ENCODE results near the gene EIF4E3. TPM values are rescaled to one million over a fixed set of nuclear protein-coding genes. Genes with fewer than 3 reads are reported as not detected.

The EIF4E3 gene
- total and polyA plus RNA-seq, 10 of the 15 experiments (the other 5 are each of a cell fraction or from before 2014, with no cell fraction given): 0.05 to 0.38 (median 0.16) TPM; not detected in 1

DNA sequence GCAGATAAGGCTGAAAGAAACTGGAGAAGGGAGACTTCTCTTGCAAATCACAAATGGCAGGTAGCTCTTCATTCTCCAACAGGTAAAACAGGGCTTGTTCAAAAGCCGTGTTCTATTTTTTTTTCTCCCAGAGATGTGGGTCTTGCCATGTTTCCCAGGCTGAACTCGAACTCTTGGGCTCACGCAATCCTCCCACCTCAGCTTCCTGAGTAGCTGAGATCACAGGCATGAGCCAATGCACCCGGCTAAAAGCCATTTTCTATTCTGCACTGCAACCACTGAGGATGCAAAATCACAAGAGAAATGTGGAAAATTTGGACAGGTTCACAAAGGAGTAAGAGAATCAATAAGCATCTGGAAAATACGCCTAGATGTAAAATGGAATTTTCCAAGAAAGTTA, 19.5 kb downstream of the EIF4E3 start (continued):
- TF ChIP-seq ZBTB4 (CRISPR knock-in tag; IDR thresholded peaks at IDR 0.05) (no peak), ZBED1 (IDR thresholded peaks at IDR 0.05; ENCODE audit: borderline replicate concordance) (no peak), FOXK2 (IDR thresholded peaks at IDR 0.05) (no peak), STAT3 (IDR thresholded peaks at IDR 0.05; ENCODE audit: low read depth, low read length) (no peak)
- TF ChIP-seq, protein P1, sequence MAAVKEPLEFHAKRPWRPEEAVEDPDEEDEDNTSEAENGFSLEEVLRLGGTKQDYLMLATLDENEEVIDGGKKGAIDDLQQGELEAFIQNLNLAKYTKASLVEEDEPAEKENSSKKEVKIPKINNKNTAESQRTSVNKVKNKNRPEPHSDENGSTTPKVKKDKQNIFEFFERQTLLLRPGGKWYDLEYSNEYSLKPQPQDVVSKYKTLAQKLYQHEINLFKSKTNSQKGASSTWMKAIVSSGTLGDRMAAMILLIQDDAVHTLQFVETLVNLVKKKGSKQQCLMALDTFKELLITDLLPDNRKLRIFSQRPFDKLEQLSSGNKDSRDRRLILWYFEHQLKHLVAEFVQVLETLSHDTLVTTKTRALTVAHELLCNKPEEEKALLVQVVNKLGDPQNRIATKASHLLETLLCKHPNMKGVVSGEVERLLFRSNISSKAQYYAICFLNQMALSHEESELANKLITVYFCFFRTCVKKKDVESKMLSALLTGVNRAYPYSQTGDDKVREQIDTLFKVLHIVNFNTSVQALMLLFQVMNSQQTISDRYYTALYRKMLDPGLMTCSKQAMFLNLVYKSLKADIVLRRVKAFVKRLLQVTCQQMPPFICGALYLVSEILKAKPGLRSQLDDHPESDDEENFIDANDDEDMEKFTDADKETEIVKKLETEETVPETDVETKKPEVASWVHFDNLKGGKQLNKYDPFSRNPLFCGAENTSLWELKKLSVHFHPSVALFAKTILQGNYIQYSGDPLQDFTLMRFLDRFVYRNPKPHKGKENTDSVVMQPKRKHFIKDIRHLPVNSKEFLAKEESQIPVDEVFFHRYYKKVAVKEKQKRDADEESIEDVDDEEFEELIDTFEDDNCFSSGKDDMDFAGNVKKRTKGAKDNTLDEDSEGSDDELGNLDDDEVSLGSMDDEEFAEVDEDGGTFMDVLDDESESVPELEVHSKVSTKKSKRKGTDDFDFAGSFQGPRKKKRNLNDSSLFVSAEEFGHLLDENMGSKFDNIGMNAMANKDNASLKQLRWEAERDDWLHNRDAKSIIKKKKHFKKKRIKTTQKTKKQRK (IDR thresholded peaks at IDR 0.05; ENCODE audit: low read depth, low read length): no peak

- Histone ChIP-seq H3K79me2 (ENCODE audit: control insufficient read depth, insufficient read depth, low read length) (no peaks in the 10 kb centered on the region), H3K9ac (ENCODE audit: control insufficient read depth, insufficient read depth, low read length) (no peak overlapping the region), H3K27me3 (replicated peaks in 1 of 2; ENCODE audit: control insufficient read depth in 2 of 2, insufficient read depth in 2 of 2, low read length in 1 of 2) (peaks cover 0 to 6% of the 10 kb centered on the region in 2 experiments; a peak in 1 of 4 replicates), H2AFZ (ENCODE audit: control insufficient read depth, low read depth, low read length) (no peak overlapping the region), H4K20me1 (ENCODE audit: control insufficient read depth, insufficient read depth) (no peaks in the 10 kb centered on the region), H3K4me1 (ENCODE audit: control insufficient read depth, insufficient read depth, low read length) (no peaks in the 10 kb centered on the region), H3K9me3 (replicated peaks; ENCODE audit: control insufficient read depth, insufficient read depth, low read length) (no peaks in the 10 kb centered on the region), H3K4me3 (no peak overlapping the region), H3K36me3 (ENCODE audit: control insufficient read depth in 2 of 2, insufficient read depth in 2 of 2, low read length in 1 of 2) (no peaks in the 10 kb centered on the region), H3K27ac (ENCODE audit: control insufficient read depth, insufficient read depth) (no peak overlapping the region), H3K4me2 (ENCODE audit: control insufficient read depth, insufficient read depth) (no peak overlapping the region)
- FAIRE-seq (no peak), DNase-seq (ENCODE audit: low read depth, low spot score) (no peak), ATAC-seq (no peak)
- ChIA-PET RAD21 (ENCODE audit: unreplicated experiment) (no interaction called here), SMC1A (ENCODE audit: uncharacterized antibody, unreplicated experiment) (no interaction called here), POLR2A (no interaction called here), CTCF (no interaction called here)
- in situ Hi-C loops (cut with MboI) (no loop called here), intact Hi-C loops (cut with micrococcal nuclease; ENCODE audit: unreplicated experiment) (no loop called here)
- TF ChIP-seq SMARCA5 (IDR thresholded peaks at IDR 0.05): no peak
- no peak for TF ChIP-seq POLR2AphosphoS2 (IDR thresholded peaks at IDR 0.05; ENCODE audit: low read depth, low read length)
- TF ChIP-seq MYB (IDR thresholded peaks at IDR 0.05; ENCODE audit: borderline replicate concordance, low read depth, low read length): no peak
- BruUV-seq (replicated peaks): no TSS peak
Measured at GRCh38 chr3:71704915-71705314, 20.3 kb downstream of the EIF4E3 start.

Measured in GM12878 (cell line).